GM18951 (cell line): ENCODE data around the gene RALGAPB.

Experiments
- POLR2A ChIP-seq: IDR thresholded peaks from 4 replicates; pipeline ENCODE4 v1.6.1; 2011; ENCODE audit warnings: mild to moderate bottlenecking; ENCODE audit not compliant: insufficient read length, insufficient read depth; ENCODE audit errors: extremely low read depth
- in situ Hi-C: fragments of 300-500 bp; cut with MboI; formaldehyde crosslinking; loops from one replicate; pipeline ENCODE4 v1.12.0; 2022; ENCODE audit warnings: low sequenced_read_pairs, mixed read lengths, inconsistent platforms; ENCODE audit not compliant: unreplicated experiment

The RALGAPB gene

DNA sequence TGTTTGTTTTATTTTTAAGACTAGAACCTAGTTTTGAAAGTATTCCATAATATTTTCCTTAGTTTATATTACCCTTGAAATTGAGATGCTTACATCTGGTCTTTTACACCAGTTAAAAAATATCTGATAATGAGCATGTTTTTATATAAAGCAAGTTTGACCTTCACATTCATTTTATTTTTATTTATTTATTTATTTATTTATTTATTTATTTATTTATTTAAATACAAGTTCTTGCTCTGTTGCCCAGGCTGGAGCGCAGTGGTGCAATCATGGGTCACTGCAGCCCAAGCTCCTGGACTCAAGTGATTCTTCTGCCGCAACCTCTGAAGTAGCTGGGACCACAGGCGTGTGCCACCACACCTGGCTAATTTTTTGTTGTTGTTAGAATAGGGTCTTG, 55.5 kb downstream of the RALGAPB start:
- in situ Hi-C loops, result no loop called here
- no peak for TF ChIP-seq POLR2A

DNA sequence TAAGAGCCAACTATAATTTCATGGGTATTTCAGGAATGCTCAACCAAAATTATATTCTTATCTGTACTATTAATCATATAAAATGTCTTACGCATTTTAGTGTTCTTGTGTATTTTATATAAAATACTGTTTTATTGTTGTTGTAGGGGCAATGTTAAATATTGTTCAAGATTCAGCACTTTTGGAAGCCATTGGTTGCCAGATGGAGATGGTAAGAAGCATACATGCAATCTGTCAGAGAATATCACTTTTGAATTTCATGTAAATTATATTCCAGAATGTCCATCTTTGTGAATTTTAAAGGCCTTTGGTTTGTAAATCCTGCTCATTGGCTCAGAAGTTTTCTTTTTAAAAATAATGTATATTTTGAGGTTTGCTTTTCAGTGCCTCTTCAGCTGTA, 58.4 kb downstream of the RALGAPB start:
- in situ Hi-C loops, result no loop called here
- TF ChIP-seq POLR2A, result no peak

DNA sequence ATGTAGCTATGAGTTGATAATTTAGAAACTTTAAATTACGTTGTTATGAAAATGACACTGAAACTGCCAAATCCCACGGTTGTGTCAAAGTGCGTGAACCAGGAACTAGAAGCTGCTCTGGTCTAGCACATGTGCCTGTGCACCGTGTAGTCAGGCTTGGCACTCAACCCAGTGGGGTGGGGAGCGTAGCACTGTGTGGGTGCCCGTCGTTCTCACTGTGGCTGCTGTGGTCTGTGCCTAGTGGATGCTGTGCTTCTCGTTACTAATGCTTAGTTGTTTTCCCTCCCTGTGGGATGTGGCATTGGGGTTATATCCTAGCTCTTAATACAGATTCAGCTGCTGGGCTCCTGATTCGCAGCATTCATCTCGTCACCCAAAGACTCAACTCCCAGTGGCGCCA, 62.1 kb downstream of the RALGAPB start:
- in situ Hi-C loops, result no loop called here
- no peak for TF ChIP-seq POLR2A

DNA sequence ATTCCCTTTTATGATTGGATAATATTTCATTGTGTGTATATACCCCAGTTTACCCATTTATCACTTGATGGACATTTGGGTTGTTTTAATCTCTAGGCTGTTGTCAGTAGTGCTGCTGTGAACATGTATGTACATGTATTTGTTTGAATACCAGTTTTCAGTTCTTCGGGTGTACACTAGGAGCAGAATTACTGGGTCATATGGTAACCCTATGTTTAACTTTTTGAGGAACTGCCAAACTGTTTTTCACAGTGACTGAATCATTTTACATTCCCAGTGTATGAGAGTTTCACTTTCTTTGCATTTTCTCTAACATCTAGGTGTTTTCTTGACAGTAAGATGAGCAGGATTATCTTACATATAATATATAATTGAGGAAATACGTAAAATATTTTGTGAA, 63.7 kb downstream of the RALGAPB start:
- in situ Hi-C loops, result no loop called here
- TF ChIP-seq POLR2A, result no peak

DNA sequence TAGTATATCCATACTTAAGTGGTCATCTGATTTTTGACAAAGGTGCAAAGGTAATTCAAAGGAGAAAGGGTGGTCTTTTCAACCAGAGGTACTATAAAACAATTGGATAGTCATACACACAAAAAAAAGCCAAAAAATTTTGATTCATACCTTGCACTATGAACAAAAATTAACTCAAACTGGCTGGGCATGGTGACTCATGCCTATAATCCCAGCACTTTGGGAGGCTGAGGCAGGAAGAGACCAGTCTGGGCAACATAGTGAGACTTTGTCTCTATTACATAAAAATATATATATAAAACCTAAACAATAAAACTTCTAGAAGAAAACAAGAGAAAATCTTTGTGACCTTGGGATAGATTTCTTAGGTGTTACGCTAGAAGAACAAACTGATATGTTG, 64.5 kb downstream of the RALGAPB start:
- in situ Hi-C loops, result no loop called here
- TF ChIP-seq POLR2A, result no peak

DNA sequence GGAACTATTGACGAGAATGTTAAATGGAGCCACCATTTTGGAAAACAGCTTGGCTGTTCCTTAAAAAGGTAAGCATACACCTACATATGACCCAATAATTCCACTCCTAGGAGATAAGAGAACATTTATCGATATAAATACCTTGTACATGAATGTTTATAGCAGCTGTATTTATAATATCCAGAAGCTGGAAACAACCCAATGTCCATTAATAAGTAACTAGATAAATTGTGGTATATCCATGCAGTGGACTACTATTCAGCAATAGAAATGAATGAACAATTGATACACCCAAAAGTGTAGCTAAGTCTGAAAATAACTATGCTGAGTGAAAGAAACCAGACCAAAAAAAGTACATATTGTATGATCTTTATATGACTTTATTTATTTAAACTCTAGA, 66.1 kb downstream of the RALGAPB start:
- no peak for TF ChIP-seq POLR2A
- in situ Hi-C loops, result no loop called here

DNA sequence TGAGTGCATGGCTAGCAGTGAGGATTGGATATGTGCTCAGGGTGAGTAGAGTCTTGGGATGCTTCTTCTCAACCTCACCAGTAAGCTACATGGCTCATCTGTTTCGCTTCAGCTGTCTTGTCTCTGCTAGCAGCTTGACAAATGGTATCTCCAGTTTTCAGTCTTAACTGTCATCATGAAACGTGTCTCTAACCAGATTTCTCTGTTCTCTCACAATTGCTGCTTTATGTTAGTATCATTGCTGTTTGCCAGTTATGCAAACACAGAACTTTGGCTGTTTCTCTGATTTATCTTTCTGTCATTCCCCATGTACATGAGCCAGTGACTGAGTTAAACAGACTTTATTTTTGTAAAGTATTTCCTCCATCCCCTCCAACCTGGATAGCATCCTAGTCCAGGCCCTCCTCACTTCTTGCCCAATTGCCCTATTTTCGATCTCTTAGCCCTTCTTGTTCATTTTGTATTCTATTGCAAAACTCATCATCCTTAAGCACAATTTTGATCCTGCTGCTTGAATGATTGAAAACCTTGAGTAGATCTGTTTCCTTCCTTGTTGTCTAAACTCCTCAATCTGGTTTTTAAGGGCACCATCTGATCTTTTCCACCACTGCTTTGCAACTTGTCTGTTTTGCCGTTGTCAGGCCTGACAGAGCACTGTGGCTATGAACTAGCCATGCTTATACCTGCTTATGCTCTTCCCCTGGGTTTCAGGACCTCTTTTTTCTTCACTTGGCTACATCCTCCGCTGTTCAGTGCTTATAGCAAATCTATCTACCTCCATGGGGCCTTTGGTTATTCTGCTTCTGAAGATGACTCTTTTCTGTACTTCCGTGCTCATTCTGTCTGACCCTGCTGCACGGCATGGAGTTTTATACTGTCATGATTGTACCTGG, 70.6 kb downstream of the RALGAPB start:
- no peak for TF ChIP-seq POLR2A
- in situ Hi-C loops, result no loop called here

DNA sequence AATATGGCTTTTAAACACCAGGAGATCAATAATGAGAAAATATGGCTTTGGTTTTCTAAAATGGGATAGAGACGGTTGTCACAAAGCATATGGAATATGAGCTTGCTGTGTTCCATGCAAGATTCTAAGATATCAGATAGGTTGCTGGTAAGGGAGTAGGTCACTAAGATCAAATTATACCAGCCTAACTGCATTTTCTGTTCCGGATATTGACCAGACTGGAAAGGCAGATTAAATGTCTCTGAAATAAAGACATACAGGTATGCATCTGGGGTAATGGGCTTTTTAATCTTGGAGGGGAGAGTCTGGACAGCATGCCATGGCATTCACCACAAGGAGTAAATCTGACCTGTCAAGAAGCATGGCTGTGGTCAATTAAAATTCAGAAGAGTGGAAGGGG, 73.1 kb downstream of the RALGAPB start:
- in situ Hi-C loops, result no loop called here
- TF ChIP-seq POLR2A, result no peak

DNA sequence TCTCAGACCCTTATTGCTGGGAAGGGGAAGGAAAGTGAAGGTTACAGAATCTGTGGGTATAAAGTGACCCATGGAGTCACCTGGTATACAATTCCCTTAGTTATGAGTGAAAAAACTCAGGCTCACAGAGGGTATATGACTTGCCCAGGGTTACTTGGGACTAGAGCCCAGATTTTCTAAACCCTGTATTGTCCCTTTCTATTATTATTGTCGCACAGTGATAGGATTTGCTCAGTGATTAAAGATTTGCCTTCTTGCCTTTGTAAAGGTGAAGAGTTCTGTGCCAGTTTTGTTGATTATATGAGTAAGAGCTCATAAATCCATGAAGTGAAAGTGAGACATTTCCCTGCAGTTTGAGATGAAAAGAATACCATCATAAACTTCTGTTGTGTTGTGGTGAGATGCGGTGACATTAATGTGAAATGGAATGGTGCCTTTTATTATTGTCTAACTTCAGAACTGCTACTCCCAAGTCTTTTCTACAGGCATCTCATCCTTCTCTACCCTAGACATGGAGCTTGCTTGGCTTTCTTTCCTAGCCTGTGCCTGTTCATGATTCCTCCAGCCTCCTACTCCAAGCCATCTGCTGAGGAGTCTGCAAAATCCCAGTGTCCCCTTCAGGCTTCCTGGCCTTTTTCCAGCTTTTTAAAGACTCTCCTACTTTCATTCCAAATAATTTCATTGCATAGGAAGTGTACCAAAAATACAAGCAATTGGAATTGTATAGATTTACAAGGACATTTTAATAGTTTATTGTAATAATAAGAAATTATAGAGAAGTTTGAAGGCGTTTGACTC, 74.8 kb downstream of the RALGAPB start:
- in situ Hi-C loops, result no loop called here
- no peak for TF ChIP-seq POLR2A

DNA sequence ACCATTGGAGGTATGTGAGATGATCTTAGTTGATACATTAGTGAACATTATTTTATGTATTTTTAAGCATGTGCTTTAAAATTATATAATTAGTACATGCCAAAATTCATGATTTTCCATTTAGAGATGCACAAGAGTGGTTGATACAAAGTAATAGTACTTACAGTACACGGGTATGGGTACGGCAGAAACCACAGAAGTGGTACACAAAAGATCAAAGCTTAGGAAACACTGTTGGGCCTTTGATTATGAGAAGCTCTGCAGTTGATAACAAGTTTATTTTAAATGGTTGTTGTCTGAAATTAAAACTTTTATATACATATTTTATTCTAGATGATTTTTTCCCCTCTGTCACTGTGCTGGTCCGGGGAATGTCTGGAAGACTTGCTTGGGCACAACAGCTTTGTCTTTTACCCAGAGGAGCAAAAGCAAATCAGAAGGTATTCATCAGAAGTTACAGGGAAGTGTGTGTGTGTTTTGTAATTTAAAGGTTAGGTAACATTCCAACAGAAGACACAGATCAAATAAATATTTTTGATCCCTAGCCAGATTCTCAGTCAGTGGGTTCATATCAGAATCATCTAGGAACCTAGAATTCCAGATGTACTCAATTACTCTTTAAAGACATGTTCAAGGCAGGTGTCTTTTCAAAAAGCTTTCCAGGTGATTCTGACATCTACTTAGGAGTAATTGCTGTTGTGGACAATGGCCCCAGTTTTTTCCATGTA, 75.9 kb downstream of the RALGAPB start:
- in situ Hi-C loops, result no loop called here
- no peak for TF ChIP-seq POLR2A

DNA sequence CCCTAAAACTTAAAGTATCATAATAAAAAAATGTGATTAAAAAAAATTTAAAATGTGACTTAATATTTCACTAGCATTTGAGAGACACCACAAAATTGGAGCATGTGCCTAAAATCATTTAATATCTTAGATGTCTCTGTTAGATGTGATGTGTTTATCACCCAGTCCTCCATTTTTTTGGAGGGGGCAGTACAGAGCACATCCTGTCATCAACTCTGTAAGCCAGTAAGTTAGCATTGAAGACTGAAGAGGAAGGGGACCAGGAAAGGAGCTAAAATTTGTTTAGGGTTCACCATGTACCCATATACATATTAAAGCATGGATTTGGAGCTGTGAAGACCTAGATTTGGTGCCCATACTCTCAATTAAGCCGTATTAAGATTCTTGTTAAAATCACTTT, 77.6 kb downstream of the RALGAPB start:
- in situ Hi-C loops, result no loop called here
- no peak for TF ChIP-seq POLR2A

DNA sequence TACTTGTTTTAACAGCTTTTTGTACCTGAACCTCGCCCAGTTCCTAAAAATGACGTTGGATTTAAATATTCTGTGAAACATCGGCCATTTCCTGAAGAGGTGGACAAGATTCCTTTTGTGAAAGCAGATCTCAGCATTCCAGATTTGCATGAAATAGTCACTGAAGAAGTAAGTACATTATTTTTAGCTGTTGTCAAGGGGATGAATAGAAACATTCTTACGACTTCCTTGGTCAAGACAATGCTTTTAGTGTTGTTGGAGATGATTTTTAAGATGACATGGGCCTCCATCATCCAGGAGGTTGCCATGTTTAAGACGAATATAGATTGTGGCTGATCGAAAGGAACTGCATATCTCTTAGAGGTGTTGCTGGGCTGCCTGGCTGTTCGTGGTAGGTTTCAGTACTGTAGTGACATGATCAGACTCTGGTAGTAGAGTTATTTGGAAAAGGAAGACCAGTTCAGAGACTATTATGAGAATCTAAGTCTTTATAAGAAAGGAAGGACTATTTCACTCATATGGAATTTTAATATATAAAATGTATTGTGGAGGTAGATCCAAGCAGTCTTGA, 78.5 kb downstream of the RALGAPB start:
- no peak for TF ChIP-seq POLR2A
- in situ Hi-C loops, result no loop called here

DNA sequence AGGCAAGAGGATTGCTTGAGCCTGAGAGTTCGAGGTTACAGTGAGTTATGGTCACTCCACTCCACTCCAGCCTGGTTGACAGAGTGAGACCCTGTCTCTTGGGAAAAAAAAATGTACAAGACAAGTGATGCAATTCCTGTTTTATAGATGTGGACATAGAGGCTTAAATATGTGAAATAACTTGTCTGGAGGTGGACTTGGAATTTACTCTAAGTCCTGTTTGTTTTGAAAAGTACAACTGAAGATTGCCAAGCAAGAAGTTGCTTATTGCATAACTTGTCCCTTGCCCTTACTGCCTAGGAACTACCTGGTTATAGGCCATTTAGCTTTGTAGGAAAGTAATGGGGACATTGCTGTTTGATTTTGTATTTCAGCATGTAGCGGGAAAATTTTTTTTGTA, 82.3 kb downstream of the RALGAPB start:
- in situ Hi-C loops, result no loop called here
- no peak for TF ChIP-seq POLR2A

DNA sequence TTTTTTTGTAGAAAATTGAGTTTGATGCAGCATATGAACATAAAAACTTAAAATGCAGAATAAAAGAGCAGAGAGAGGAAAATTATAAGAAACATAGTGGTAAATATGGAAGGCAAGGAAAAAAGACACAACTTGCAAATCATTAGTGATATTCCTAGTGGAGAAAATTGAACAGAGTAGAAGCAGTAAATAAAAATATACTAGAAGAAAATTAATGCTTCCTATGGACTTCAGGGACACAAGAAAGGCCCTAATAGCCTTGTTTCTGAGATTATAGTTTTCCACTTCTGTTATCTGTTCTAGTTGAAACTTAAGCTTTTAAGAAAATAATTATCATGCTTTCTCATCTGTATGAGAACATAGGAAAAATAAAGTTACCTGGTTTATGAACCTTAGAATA, 82.8 kb downstream of the RALGAPB start:
- in situ Hi-C loops, result no loop called here
- no peak for TF ChIP-seq POLR2A
